Astrocyte of the spinal cord (primary cell): ENCODE measurements around the gene UNC79.

ENCODE experiments used
- DNase-seq: peaks from one replicate; pipeline ENCODE4 v3.0.0; 2011; ENCODE audit warnings: low read depth, low spot score
- H3K4me3 ChIP-seq: 2 replicates; pipeline ENCODE4 v1.5.1; 2011; ENCODE audit warnings: low read depth, mild to moderate bottlenecking, low read length, moderate library complexity
- in situ Hi-C: cut with HindIII; loops from 2 replicates; pipeline ENCODE4 v1.10.0; 2017; ENCODE audit warnings: low sequenced_read_pairs
- TF ChIP-seq, protein P1 (sequence below): IDR thresholded peaks from 2 replicates; pipeline ENCODE4 v1.5.1; 2012; ENCODE audit warnings: low read depth, mild to moderate bottlenecking, low read length, inconsistent platforms

The UNC79 gene

DNA sequence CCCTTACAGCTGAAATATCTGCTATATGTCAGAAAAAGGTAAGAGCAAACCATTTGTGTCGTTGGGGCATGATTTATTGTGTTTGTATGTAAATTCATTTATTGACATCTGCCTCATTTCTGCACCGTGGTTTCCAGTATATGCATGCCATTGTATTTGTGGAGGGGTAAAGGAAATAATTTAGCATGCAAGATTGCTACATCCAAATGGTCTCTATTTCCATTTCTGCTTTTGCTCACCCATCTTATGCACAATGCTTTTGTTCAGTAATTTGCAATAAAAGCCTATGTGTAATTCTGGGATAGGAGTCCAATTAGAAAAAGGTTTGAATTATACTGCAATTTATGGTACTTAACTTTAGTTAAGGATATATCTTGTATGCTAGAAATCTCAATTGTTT, 101.8 kb downstream of the UNC79 start:
- in situ Hi-C loops, result no loop called here
- TF ChIP-seq, protein P1, sequence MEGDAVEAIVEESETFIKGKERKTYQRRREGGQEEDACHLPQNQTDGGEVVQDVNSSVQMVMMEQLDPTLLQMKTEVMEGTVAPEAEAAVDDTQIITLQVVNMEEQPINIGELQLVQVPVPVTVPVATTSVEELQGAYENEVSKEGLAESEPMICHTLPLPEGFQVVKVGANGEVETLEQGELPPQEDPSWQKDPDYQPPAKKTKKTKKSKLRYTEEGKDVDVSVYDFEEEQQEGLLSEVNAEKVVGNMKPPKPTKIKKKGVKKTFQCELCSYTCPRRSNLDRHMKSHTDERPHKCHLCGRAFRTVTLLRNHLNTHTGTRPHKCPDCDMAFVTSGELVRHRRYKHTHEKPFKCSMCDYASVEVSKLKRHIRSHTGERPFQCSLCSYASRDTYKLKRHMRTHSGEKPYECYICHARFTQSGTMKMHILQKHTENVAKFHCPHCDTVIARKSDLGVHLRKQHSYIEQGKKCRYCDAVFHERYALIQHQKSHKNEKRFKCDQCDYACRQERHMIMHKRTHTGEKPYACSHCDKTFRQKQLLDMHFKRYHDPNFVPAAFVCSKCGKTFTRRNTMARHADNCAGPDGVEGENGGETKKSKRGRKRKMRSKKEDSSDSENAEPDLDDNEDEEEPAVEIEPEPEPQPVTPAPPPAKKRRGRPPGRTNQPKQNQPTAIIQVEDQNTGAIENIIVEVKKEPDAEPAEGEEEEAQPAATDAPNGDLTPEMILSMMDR, result no peak
- H3K4me3 ChIP-seq, result no peak overlapping the region
- no peak for DNase-seq

DNA sequence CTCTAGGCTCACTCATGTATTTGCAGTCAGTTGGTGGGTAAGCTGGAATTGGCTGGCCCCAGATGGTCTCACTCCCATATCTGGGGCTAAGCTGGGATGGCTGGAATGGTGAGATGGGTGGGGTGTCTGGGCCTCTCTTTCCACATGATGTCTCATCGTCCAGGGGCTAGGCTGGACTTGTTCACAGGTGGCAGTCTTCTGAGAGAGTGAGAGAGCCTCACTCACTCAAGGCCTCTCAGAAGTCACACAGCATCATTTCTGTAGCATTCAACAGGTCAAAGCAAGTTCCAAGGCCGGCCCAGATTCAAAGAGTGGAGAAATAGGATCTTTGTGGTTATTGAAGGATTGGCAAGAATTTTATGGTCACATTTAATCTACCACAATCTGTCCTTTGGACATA, 102.7 kb downstream of the UNC79 start:
- TF ChIP-seq, protein P1, result no peak
- in situ Hi-C loops, result no loop called here
- H3K4me3 ChIP-seq, result no peak overlapping the region
- no peak for DNase-seq

DNA sequence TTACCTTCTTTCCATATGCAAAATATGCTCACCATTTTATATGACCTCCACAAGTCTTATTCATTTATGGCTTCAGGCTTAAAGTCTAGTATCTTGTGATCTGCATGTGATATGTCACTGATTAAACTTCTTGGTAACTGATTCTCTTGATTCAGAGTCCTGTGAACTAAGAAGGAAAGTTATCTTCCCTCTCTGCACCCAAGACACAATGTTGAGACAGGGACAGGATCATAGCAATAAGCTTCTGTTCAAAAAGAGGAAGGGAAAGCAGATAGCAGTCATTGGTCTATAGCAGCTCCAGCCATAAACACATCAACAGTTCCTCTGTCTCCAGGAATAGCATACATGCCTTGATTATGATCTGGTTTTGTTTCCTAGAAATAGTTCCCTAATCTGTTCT, 103.1 kb downstream of the UNC79 start:
- no peak overlapping the region for H3K4me3 ChIP-seq
- TF ChIP-seq, protein P1, result no peak
- in situ Hi-C loops, result no loop called here
- no peak for DNase-seq

DNA sequence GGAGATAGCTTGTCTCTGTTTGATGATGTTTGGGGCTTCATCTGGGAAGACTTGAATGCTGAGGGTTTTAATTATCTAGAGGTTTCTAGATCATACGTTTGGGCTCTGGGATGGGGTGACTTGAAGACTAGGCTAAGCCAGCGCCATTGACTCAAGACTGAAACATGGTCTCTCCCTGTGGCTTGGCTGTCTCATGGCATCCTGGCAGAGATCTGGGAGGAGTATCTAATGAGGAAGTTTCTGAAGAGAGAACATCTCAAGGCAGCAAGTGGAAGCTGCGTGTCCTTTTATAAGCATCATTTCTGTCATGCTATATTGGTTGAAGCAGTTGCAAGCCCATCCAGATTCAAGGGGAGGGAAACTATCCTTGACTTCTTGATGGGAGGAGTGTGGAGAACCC, 104.8 kb downstream of the UNC79 start:
- no peak for DNase-seq
- in situ Hi-C loops, result no loop called here
- no peak overlapping the region for H3K4me3 ChIP-seq
- TF ChIP-seq, protein P1, result no peak

DNA sequence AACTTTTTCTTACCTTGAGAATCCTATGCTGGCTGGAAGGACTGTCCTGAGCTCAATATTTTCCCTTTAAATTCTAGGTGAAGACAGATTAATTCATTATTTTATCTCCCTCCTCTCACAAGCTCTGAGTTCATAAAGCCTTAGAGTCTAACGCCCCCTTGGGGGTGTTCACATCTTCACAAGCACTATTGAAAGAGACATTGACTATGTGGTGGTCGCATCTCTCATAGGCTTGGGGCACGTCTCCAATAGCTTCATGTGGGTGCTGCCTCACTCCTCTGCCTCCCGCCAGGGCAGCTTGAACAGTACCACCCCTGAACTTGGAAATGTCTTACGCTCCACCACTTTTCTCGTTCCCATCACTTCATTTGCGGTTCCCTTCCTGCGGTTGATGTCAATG, 106.2 kb downstream of the UNC79 start:
- in situ Hi-C loops, result no loop called here
- DNase-seq, result no peak
- TF ChIP-seq, protein P1, result no peak
- no peak overlapping the region for H3K4me3 ChIP-seq

DNA sequence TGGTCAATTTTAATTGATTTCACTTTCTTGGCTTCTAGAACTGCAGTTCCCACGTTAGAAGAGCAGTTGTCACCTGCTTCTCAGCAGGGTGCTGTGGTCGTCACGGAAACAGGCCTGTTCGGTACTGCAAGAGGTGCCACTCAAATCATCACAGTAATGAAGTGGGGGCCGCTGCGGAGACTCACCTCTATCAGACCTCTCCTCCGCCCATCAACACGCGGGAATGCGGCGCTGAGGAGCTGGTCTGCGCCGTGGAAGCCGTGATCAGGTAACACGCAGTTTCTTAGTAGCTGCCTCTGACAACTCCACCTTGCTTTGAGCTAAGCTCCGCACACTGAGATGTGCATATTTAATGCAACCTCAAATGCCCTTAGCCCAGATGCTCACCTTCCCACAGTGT, 107.2 kb downstream of the UNC79 start:
- TF ChIP-seq, protein P1, result no peak
- in situ Hi-C loops, result no loop called here
- no peak for DNase-seq
- no peak overlapping the region for H3K4me3 ChIP-seq

DNA sequence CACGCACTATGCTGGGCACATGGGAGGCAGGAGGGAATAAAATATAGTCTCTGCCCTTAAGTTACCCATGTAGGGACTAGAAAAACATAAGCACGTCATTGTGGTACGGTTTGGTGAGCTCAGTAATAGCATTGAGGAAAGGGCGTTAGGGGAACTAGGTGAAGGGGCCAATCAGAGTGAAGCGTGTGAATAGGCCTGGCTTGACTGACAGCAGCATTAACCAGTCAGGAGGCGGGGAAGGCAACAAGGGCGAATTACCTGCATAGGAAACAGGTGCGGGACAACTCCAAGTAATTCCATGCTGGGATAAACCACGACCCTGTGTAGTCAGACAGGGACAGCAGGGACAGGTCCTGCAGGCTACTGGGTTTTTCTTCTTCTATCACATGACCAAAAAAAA, 107.7 kb downstream of the UNC79 start:
- H3K4me3 ChIP-seq, result no peak overlapping the region
- DNase-seq, result no peak
- in situ Hi-C loops, result no loop called here
- TF ChIP-seq, protein P1, result no peak
